Measurements from ENCODE around the gene PPP1R27. TPM values are rescaled to one million over a fixed set of nuclear protein-coding genes. Genes with fewer than 3 reads are reported as not detected.
A peak's percentile ranks its signal among the peaks of the same experiment; 100 is the strongest.

PPP1R27 gene
- total RNA-seq, 2 donors from 2014 or later = not detected

DNA sequence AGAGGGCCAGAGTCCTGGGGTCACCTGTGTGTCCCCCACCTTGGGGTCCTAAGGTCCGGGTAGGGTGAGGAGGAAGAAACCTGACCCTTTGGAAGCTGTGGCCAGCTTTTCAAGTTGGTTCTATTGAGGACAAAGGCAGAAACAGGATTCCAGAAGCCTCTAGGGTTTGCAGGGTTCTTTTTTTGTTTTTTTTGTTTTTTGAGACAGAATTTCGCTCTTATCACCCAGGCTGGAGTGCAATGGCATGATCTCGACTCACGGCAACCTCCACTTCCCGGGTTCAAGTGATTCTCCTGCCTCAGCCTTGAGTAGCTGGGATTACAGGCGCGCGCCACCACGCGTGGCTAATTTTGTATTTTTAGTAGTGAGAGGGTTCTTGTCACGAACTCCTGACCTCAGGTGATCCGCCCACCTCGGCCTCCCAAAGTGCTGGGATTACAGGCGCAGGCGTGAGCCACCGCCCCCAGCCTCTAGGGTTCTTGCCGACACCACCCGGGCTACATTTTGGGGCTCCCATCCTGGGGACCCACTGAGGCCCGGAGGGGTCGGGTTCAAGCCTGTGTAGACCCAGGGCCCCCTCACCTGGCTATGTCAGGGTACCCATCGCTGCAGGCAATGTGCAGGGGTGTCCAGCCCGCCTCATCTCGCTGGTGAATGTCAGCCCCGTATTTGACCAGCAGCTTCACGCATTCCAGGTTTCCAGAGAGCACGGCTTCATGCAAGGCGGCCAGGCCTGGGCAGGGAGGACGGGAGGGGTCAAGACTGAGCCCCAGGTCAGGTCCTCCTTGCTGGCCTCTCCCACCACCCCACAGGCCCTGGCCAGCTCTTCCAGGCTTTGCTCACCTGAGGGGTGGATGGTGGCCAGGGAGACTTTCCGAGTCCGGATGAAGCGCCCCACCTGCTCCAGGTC, 674 bp downstream of the PPP1R27 start:
- no peaks in the 10 kb centered on the region for H3K9me3 ChIP-seq (ENCODE audit: control insufficient read depth, low read length)
- H3K9ac ChIP-seq (ENCODE audit: extremely low read depth, low read length, poor library complexity, severe bottlenecking) = peak overlapping the region; percentile 95
- peak overlapping the region; percentile 83 for H3K4me3 Mint-ChIP-seq
- H3K9me3 Mint-ChIP-seq = no peaks in the 10 kb centered on the region
- peaks cover 9% of the 10 kb centered on the region for H3K4me1 Mint-ChIP-seq
- peak overlapping the region; percentile 93 for H3K4me3 ChIP-seq (ENCODE audit: low read length)
- H3K4me1 ChIP-seq (ENCODE audit: control insufficient read depth, insufficient read depth, low read length) = peaks cover 4% of the 10 kb centered on the region
- H3K27ac ChIP-seq (ENCODE audit: low read depth, low read length) = peak overlapping the region; percentile 89
- no peaks in the 10 kb centered on the region for H3K27me3 Mint-ChIP-seq (ENCODE audit: insufficient read depth)
- no peaks in the 10 kb centered on the region for H3K36me3 ChIP-seq (ENCODE audit: control insufficient read depth, insufficient read depth, low read length)
- DNase-seq = no peak
- H3K27ac Mint-ChIP-seq = peak overlapping the region; percentile 95
- WGBS, 2 experiments (ENCODE audit: insufficient coverage in 1 of 2, insufficient read length in 1 of 2) = 83 to 89% methylated on average over 20 to 31 of the region's 31 CpGs
- TF ChIP-seq, protein P1, sequence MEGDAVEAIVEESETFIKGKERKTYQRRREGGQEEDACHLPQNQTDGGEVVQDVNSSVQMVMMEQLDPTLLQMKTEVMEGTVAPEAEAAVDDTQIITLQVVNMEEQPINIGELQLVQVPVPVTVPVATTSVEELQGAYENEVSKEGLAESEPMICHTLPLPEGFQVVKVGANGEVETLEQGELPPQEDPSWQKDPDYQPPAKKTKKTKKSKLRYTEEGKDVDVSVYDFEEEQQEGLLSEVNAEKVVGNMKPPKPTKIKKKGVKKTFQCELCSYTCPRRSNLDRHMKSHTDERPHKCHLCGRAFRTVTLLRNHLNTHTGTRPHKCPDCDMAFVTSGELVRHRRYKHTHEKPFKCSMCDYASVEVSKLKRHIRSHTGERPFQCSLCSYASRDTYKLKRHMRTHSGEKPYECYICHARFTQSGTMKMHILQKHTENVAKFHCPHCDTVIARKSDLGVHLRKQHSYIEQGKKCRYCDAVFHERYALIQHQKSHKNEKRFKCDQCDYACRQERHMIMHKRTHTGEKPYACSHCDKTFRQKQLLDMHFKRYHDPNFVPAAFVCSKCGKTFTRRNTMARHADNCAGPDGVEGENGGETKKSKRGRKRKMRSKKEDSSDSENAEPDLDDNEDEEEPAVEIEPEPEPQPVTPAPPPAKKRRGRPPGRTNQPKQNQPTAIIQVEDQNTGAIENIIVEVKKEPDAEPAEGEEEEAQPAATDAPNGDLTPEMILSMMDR (conservative IDR thresholded peaks at IDR 0.05) = no peak
- peaks cover 4% of the 10 kb centered on the region for H3K36me3 Mint-ChIP-seq (ENCODE audit: low read depth)
- H3K27me3 ChIP-seq (ENCODE audit: control insufficient read depth, insufficient read depth, low read length, poor library complexity, severe bottlenecking) = no peaks in the 10 kb centered on the region

DNA sequence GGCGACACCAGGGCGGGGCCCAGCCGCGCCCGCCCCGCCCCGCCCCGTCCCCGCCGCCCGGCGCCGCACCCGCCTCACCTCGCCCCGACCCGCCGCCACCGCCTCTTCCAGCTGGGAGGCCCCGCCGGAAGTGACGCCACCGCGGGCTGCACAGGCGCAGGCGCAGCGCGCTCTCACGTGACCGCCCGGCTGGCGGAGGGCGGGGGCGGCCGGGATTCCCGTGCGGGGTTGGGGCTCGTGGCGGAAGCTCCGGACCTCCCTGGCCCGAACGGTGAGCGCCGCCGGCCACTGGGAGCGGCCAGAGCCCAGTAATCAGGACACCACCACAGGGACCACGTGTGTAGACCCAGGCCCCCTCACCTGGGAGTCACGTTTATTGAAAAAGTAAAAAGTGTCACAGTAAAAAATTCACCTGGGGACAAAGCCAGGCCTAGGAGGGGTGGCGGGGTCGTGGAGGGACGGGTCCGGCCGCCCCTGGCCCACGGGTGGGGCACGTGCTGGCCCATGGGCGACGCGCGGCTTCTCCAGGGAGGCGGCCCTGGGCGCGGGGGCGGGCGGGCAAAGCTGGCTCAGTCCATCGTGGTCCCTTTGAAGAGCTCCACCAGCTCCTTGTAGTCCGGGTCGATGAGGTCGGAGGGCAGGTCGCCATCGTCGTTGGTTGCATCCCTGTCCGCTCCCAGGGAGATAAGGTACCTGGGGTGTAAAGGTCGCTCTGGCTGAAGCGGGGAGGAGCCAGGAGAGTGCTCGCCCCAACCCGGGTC, 1.5 kb downstream of the PPP1R27 start, which contains the start of gene MCRIP1:
Gene MCRIP1, minus strand, starts transcription at position 132 of the 761 bp plus-strand sequence. CDS start 8,785 bp downstream, outside the sequence.
- H3K27me3 Mint-ChIP-seq (ENCODE audit: insufficient read depth) = no peaks in the 10 kb centered on the region

DNA sequence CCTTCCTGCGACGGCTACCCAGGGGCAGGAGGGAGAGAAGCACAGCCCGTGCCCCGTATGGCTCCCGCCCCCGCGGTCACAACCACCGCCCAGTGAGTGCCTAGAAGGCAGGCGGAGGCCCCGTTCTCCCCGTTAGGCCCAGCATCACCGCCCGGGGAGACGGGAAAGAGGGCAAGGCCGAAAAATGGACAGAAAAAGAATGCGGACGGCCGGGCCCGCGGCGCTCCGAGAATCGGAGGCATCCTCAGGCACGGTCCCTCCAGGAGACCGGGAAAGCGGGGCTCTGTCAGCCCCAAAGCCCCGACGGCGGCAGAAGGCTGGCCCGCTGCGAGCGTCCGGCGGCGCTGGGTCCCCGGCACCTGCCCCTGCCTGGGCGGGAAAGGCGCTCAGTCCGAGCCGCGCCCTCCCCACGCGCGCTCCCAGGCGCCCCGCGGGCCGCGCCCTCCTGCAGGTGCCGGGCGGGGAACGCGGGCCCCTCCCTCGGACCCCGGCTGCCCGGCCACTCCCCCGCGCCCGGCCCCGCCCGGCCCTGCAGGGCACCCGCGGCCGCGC, 2.2 kb downstream of the PPP1R27 start:
- H3K27me3 ChIP-seq (ENCODE audit: control insufficient read depth, insufficient read depth, low read length, poor library complexity, severe bottlenecking) = no peaks in the 10 kb centered on the region
- no peak for DNase-seq
- peak overlapping the region; percentile 70 for H3K9ac ChIP-seq (ENCODE audit: extremely low read depth, low read length, poor library complexity, severe bottlenecking)
- peak overlapping the region; percentile 95 for H3K4me3 ChIP-seq (ENCODE audit: low read length)
- peaks cover 4% of the 10 kb centered on the region for H3K4me1 ChIP-seq (ENCODE audit: control insufficient read depth, insufficient read depth, low read length)
- H3K27ac ChIP-seq (ENCODE audit: low read depth, low read length) = no peak overlapping the region
- H3K4me1 Mint-ChIP-seq = peaks cover 13% of the 10 kb centered on the region
- peak overlapping the region; percentile 83 for H3K4me3 Mint-ChIP-seq
- 1% methylated on average over 18 to 58 of the region's 65 CpGs for WGBS, 2 experiments (ENCODE audit: insufficient coverage in 1 of 2, insufficient read length in 1 of 2)
- TF ChIP-seq, protein P1 (conservative IDR thresholded peaks at IDR 0.05) = no peak
- peaks cover 4% of the 10 kb centered on the region for H3K36me3 Mint-ChIP-seq (ENCODE audit: low read depth)
- no peaks in the 10 kb centered on the region for H3K9me3 ChIP-seq (ENCODE audit: control insufficient read depth, low read length)
- H3K27me3 Mint-ChIP-seq (ENCODE audit: insufficient read depth) = no peaks in the 10 kb centered on the region
- peak overlapping the region; percentile 77 for H3K27ac Mint-ChIP-seq
- no peaks in the 10 kb centered on the region for H3K9me3 Mint-ChIP-seq
- no peaks in the 10 kb centered on the region for H3K36me3 ChIP-seq (ENCODE audit: control insufficient read depth, insufficient read depth, low read length)

More for the DNA sequence above, 1.5 kb downstream of the PPP1R27 start, which contains the start of gene MCRIP1:
- peak within 1 kb of the TSS; percentile 95 for H3K27ac Mint-ChIP-seq
- H3K27me3 ChIP-seq (ENCODE audit: control insufficient read depth, insufficient read depth, low read length, poor library complexity, severe bottlenecking) = no peaks in the 10 kb centered on the region
- no peaks in the 10 kb centered on the region for H3K9me3 ChIP-seq (ENCODE audit: control insufficient read depth, low read length)
- peak within 1 kb of the TSS; percentile 95 for H3K4me3 ChIP-seq (ENCODE audit: low read length)
- H3K36me3 Mint-ChIP-seq (ENCODE audit: low read depth) = peaks cover 4% of the 10 kb centered on the region
- 1 to 7% methylated on average over 9 to 74 of the region's 76 CpGs for WGBS, 2 experiments (ENCODE audit: insufficient coverage in 1 of 2, insufficient read length in 1 of 2)
- TF ChIP-seq, protein P1 (conservative IDR thresholded peaks at IDR 0.05) = no peak
- H3K9me3 Mint-ChIP-seq = no peaks in the 10 kb centered on the region
- peak; percentile 99 for DNase-seq
- peak within 1 kb of the TSS; percentile 83 for H3K4me3 Mint-ChIP-seq
- no peaks in the 10 kb centered on the region for H3K36me3 ChIP-seq (ENCODE audit: control insufficient read depth, insufficient read depth, low read length)
- H3K4me1 ChIP-seq (ENCODE audit: control insufficient read depth, insufficient read depth, low read length) = peaks cover 4% of the 10 kb centered on the region
- H3K9ac ChIP-seq (ENCODE audit: extremely low read depth, low read length, poor library complexity, severe bottlenecking) = peak within 1 kb of the TSS; percentile 95
- peak within 1 kb of the TSS; percentile 89 for H3K27ac ChIP-seq (ENCODE audit: low read depth, low read length)
- H3K4me1 Mint-ChIP-seq = peaks cover 12% of the 10 kb centered on the region
